ENCODE measurements around the gene VCAN. TPM values are rescaled to one million over a fixed set of nuclear protein-coding genes. Genes with fewer than 3 reads are reported as not detected.
A peak's percentile ranks its signal among the peaks of the same experiment; 100 is the strongest.

Gene VCAN
- total RNA-seq, 1 donor from 2014 or later, result 67.5 TPM

DNA sequence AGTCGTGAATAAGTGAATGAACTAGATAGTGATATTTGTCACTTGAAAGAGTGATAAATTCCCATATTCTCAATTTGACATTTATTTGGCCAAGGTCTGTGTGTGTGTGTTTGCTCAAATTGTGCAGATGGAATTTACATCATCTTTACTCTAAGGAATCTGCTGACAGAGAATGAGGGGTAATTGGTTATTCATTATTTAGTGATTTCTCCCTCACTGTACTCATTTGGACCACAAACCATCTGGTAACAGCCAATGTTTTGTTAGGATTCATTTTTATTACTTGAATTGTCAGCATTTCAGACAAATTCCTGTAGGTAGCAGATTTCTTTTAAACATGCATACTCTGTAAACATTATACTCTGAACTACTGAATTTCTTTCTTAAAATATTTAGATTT, 15.6 kb downstream of the VCAN start:
- Mint-ChIP-seq H3K27ac (ENCODE audit: unreplicated experiment) (peak overlapping the region; percentile 31), H3K36me3 (ENCODE audit: unreplicated experiment) (peaks cover 29% of the 10 kb centered on the region), H3K4me3 (ENCODE audit: unreplicated experiment) (no peak overlapping the region), H3K27me3 (ENCODE audit: unreplicated experiment) (no peaks in the 10 kb centered on the region), H3K4me1 (ENCODE audit: unreplicated experiment) (peaks cover 23% of the 10 kb centered on the region), H3K9me3 (ENCODE audit: unreplicated experiment) (peaks cover 3% of the 10 kb centered on the region)
- no peak for DNase-seq (ENCODE audit: extremely low spot score, unreplicated experiment)
- TF ChIP-seq CTCF (IDR thresholded peaks at IDR 0.05), result no peak

DNA sequence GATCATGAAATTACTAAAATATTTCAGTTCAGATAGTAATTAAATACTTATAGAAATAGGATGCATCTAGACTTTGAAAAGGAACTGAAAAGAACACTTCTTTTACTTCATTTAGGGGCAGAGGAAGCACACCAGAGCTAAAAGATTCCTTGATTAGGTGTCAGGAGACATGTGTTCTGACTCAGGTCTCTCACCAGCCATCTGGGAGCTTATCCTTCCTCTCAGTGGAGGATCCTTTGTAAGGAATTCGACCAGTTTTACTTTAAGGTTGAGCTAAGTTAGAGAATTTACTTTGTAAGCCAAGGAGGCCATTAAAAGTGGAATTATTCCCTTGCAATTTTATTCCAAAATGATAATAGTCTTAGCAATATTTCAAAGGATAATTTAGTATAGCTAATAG, 16.7 kb downstream of the VCAN start:
- Mint-ChIP-seq H3K4me3 (ENCODE audit: unreplicated experiment) (no peak overlapping the region), H3K36me3 (ENCODE audit: unreplicated experiment) (peaks cover 30% of the 10 kb centered on the region), H3K9me3 (ENCODE audit: unreplicated experiment) (peaks cover 3% of the 10 kb centered on the region), H3K4me1 (ENCODE audit: unreplicated experiment) (peaks cover 26% of the 10 kb centered on the region), H3K27ac (ENCODE audit: unreplicated experiment) (peak overlapping the region; percentile 10), H3K27me3 (ENCODE audit: unreplicated experiment) (no peaks in the 10 kb centered on the region)
- DNase-seq (ENCODE audit: extremely low spot score, unreplicated experiment), result no peak
- TF ChIP-seq CTCF (IDR thresholded peaks at IDR 0.05), result no peak

DNA sequence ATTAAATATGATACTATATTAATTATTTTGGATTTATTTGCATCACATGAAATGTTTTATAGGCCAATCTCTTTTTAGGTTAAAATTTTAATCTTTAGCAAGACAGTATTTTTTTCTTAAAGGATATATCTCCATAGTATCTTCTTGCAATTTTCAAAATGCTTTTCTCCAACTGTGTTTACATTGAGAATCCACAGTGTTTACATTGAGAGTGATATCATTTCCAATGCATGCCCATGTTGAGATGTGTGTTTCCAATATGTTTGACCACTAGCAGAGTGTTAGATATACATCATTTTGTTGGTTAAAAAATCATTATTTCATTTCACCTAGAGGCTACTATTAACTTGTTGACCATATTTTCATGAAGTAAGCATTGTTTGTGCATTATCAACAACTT, 17.3 kb downstream of the VCAN start:
- no peak for DNase-seq (ENCODE audit: extremely low spot score, unreplicated experiment)
- H3K4me3 Mint-ChIP-seq (ENCODE audit: unreplicated experiment), result no peak overlapping the region
- no peaks in the 10 kb centered on the region for H3K27me3 Mint-ChIP-seq (ENCODE audit: unreplicated experiment)
- H3K9me3 Mint-ChIP-seq (ENCODE audit: unreplicated experiment), result peaks cover 5% of the 10 kb centered on the region
- H3K4me1 Mint-ChIP-seq (ENCODE audit: unreplicated experiment), result peaks cover 27% of the 10 kb centered on the region
- peak overlapping the region; percentile 32 for H3K27ac Mint-ChIP-seq (ENCODE audit: unreplicated experiment)
- TF ChIP-seq CTCF (IDR thresholded peaks at IDR 0.05), result no peak
- peaks cover 35% of the 10 kb centered on the region for H3K36me3 Mint-ChIP-seq (ENCODE audit: unreplicated experiment)

- no peak for DNase-seq (ENCODE audit: extremely low spot score, unreplicated experiment)
- H3K4me1 Mint-ChIP-seq (ENCODE audit: unreplicated experiment), result peaks cover 28% of the 10 kb centered on the region
- peaks cover 32% of the 10 kb centered on the region for H3K36me3 Mint-ChIP-seq (ENCODE audit: unreplicated experiment)
- no peak for TF ChIP-seq CTCF (IDR thresholded peaks at IDR 0.05)
- no peak overlapping the region for H3K4me3 Mint-ChIP-seq (ENCODE audit: unreplicated experiment)
- peaks cover 6% of the 10 kb centered on the region for H3K9me3 Mint-ChIP-seq (ENCODE audit: unreplicated experiment)
- no peak overlapping the region for H3K27ac Mint-ChIP-seq (ENCODE audit: unreplicated experiment)
- no peaks in the 10 kb centered on the region for H3K27me3 Mint-ChIP-seq (ENCODE audit: unreplicated experiment)
Measured at GRCh38 chr5:83490203-83490602, 18.7 kb downstream of the VCAN start.

DNA sequence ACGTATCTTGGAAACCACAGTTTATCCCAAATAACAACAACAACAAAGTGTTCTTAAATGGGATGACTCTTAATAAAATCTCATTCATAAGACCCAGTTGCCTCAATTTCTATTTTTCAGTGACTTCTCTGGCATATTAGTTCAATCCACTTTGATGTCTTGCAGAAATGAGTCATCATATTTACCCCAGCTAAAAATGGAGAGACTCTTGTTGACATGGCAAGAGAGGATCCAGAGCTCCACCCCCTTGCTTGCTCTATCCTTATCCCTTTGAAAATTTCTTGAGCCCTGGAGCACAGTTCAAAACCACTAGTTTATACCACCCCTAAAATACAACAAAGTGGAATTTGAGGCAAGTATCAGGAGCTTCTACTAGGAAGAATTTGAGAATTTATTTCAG, 20.8 kb downstream of the VCAN start:
- Mint-ChIP-seq H3K9me3 (ENCODE audit: unreplicated experiment) (peaks cover 3% of the 10 kb centered on the region), H3K4me3 (ENCODE audit: unreplicated experiment) (no peak overlapping the region), H3K27me3 (ENCODE audit: unreplicated experiment) (no peaks in the 10 kb centered on the region), H3K4me1 (ENCODE audit: unreplicated experiment) (peaks cover 24% of the 10 kb centered on the region), H3K36me3 (ENCODE audit: unreplicated experiment) (peaks cover 32% of the 10 kb centered on the region), H3K27ac (ENCODE audit: unreplicated experiment) (no peak overlapping the region)
- DNase-seq (ENCODE audit: extremely low spot score, unreplicated experiment), result no peak
- no peak for TF ChIP-seq CTCF (IDR thresholded peaks at IDR 0.05)

Measured in osteocyte (in vitro differentiated cells).